Fibroblast of pulmonary artery (primary cell): ENCODE data around the gene SERPINB4.

Experiments
- DNase-seq: peaks from one replicate; pipeline ENCODE4 v3.0.0-alpha.2; 2010; ENCODE audit warnings: low read depth
- H3K4me3 ChIP-seq: replicated peaks from 2 replicates; pipeline ENCODE4 v1.5.1; 2011; ENCODE audit warnings: low read depth, mild to moderate bottlenecking, control low read depth, low read length, moderate library complexity
- CTCF ChIP-seq: IDR thresholded peaks from 2 replicates; pipeline ENCODE4 v1.5.1; 2011; ENCODE audit warnings: mild to moderate bottlenecking, control low read depth, low read length, inconsistent platforms; ENCODE audit errors: missing control alignments

Gene SERPINB4

GRCh38 chr18:63588909-63589308, 55.1 kb downstream of the SERPINB4 start:
- TF ChIP-seq CTCF: no peak

More at GRCh38 chr18:63588909-63589308, 55.1 kb downstream of the SERPINB4 start:
- DNase-seq: no peak
- no peak overlapping the region for H3K4me3 ChIP-seq
